PC-3 (cell line): ENCODE data around the gene NDUFS5. TPM values are rescaled to one million over a fixed set of nuclear protein-coding genes. Genes with fewer than 3 reads are reported as not detected.
"Not testable (repeated sequence)": the region's sequence is repeated elsewhere in the genome, so short reads cannot be mapped to it uniquely, and the experiment has no call there.

ENCODE experiments used
- ATAC-seq: fragments of 200-7000 bp; cut with Tn5 transposase; 2 replicates; pipeline ENCODE4 v1.9.1; 2020; ENCODE audit warnings: mild to moderate bottlenecking, moderate library complexity
- BruUV-seq: library from RNA; stranded (reverse); fragments of 400-500 nt; replicated peaks from 2 replicates; lab custom pipeline; 2021; lab: Mats Ljungman, UMichigan
- CTCF ChIA-PET: fragments of 300-600 bp; sonication (Branson Sonifier 250); formaldehyde crosslinking; loops from one replicate; lab custom pipeline; 2022; ENCODE audit warnings: antibody characterized with exemption; lab: Charles Lee
- POLR2A ChIA-PET: fragments of 300-600 bp; sonication (Branson Sonifier 250); formaldehyde crosslinking; loops from one replicate; lab custom pipeline; 2022; ENCODE audit warnings: antibody characterized with exemption; ENCODE audit not compliant: unreplicated experiment; lab: Charles Lee
- DNase-seq: peaks from one replicate; pipeline ENCODE4 v3.0.0-alpha.2; 2015
- H2AFZ ChIP-seq: fragments of 300-600 bp; sonication (generic); 2 replicates; pipeline ENCODE4 v1.6.0; 2016; ENCODE audit warnings: antibody characterized with exemption, low read length
- H3F3A ChIP-seq: fragments of 300-600 bp; sonication (generic); one replicate; pipeline ENCODE4 v1.6.0; 2017; ENCODE audit warnings: antibody characterized with exemption, low read length, control low read depth, mild to moderate bottlenecking; ENCODE audit not compliant: unreplicated experiment
- H3K27ac ChIP-seq: fragments of 300-600 bp; sonication (generic); 2 replicates; pipeline ENCODE4 v1.5.1; 2016; ENCODE audit warnings: mild to moderate bottlenecking, low read length
- H3K27me3 ChIP-seq: fragments of 300-600 bp; sonication (generic); 2 replicates; pipeline ENCODE4 v1.6.1; 2016; ENCODE audit warnings: low read length, mixed read lengths
- H3K36me3 ChIP-seq: fragments of 300-600 bp; sonication (generic); 2 replicates; pipeline ENCODE4 v1.6.1; 2016; ENCODE audit warnings: low read depth, mixed run types, low read length, mixed read lengths
- H3K4me1 ChIP-seq: fragments of 300-600 bp; sonication (generic); 2 replicates; pipeline ENCODE4 v1.5.1; 2016; ENCODE audit warnings: low read length; ENCODE audit not compliant: insufficient read depth
- H3K4me2 ChIP-seq: fragments of 300-600 bp; sonication (generic); 2 replicates; pipeline ENCODE4 v1.6.0; 2016; ENCODE audit warnings: low read length
- H3K4me3 ChIP-seq: fragments of 300-600 bp; sonication (generic); 2 replicates; pipeline ENCODE4 v1.5.1; 2016; ENCODE audit warnings: mild to moderate bottlenecking, low read length, mixed read lengths
- H3K79me2 ChIP-seq: fragments of 300-600 bp; sonication (generic); 2 replicates; pipeline ENCODE4 v1.6.1; 2017; ENCODE audit warnings: low read length, mixed read lengths
- H3K9ac ChIP-seq: fragments of 300-600 bp; sonication (generic); 2 replicates; pipeline ENCODE4 v1.6.0; 2016; ENCODE audit warnings: mild to moderate bottlenecking, low read length
- H3K9me2 ChIP-seq: fragments of 300-600 bp; sonication (generic); replicated peaks from 2 replicates; pipeline ENCODE4 v1.6.1; 2016; ENCODE audit warnings: mixed run types, low read length, mixed read lengths
- H3K9me3 ChIP-seq: fragments of 300-600 bp; sonication (generic); 2 replicates; pipeline ENCODE4 v1.6.1; 2016; ENCODE audit warnings: low read length, mixed read lengths
- H4K20me1 ChIP-seq: fragments of 300-600 bp; sonication (generic); 2 replicates; pipeline ENCODE4 v1.6.1; 2016; ENCODE audit warnings: low read length, mixed read lengths
- EZH2 ChIP-seq: fragments of 300-600 bp; sonication (generic); IDR thresholded peaks from one replicate; pipeline ENCODE4 v1.6.1; 2017; ENCODE audit warnings: antibody characterized with exemption, mild to moderate bottlenecking, low read length; ENCODE audit not compliant: unreplicated experiment
- EZH2phosphoT487 ChIP-seq: fragments of 300-600 bp; sonication (generic); IDR thresholded peaks from 2 replicates; pipeline ENCODE4 v1.6.1; 2018; ENCODE audit warnings: mild to moderate bottlenecking, antibody characterized with exemption, low read length, borderline replicate concordance
- intact Hi-C: fragments of 100-400 bp; cut with micrococcal nuclease; formaldehyde crosslinking; loops from 2 replicates; pipeline ENCODE4 v1.9.0; 2023
- total RNA-seq: library from RNA; depleted of rRNA; stranded (reverse); fragments of >200 nt; gene quantifications from 2 replicates; pipeline ENCODE4 v1.2.3, GENCODE V29; 2014
- TF ChIP-seq, protein P1 (sequence below): fragments of 300-600 bp; sonication (generic); conservative IDR thresholded peaks from 2 replicates; pipeline ENCODE4 v1.5.1; 2017; ENCODE audit warnings: antibody characterized with exemption, low read depth, mild to moderate bottlenecking, low read length

NDUFS5 gene
- total RNA-seq, 1 experiment from 2014 or later, result 864 TPM

GRCh38 chr1:39006726-39007645, 19.2 kb upstream of the NDUFS5 start:
- H3K9me2 ChIP-seq, result no peaks in the 10 kb centered on the region
- no peak overlapping the region for H3K4me2 ChIP-seq
- TF ChIP-seq EZH2 (no peak), EZH2phosphoT487 (no peak)
- TF ChIP-seq, protein P1, sequence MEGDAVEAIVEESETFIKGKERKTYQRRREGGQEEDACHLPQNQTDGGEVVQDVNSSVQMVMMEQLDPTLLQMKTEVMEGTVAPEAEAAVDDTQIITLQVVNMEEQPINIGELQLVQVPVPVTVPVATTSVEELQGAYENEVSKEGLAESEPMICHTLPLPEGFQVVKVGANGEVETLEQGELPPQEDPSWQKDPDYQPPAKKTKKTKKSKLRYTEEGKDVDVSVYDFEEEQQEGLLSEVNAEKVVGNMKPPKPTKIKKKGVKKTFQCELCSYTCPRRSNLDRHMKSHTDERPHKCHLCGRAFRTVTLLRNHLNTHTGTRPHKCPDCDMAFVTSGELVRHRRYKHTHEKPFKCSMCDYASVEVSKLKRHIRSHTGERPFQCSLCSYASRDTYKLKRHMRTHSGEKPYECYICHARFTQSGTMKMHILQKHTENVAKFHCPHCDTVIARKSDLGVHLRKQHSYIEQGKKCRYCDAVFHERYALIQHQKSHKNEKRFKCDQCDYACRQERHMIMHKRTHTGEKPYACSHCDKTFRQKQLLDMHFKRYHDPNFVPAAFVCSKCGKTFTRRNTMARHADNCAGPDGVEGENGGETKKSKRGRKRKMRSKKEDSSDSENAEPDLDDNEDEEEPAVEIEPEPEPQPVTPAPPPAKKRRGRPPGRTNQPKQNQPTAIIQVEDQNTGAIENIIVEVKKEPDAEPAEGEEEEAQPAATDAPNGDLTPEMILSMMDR, result no peak
- no peaks in the 10 kb centered on the region for H3K9me3 ChIP-seq
- no peaks in the 10 kb centered on the region for H3K4me1 ChIP-seq
- no peak overlapping the region for H3K27ac ChIP-seq
- H3F3A ChIP-seq, result no peaks in the 10 kb centered on the region
- no peaks in the 10 kb centered on the region for H4K20me1 ChIP-seq
- peaks cover 46% of the 10 kb centered on the region for H3K36me3 ChIP-seq
- BruUV-seq, result no TSS peak
- ChIA-PET CTCF (interaction anchor here (0.7 kb wide), 1 partner anchor 84 kb away, joined by 3 read pairs; no protein-coding TSS in a partner anchor), POLR2A (interaction anchor here (0.7 kb wide), 1 partner anchor 252 kb away, joined by 5 read pairs; no protein-coding TSS in a partner anchor)
- no peak for DNase-seq
- no peak overlapping the region for H3K4me3 ChIP-seq
- no peaks in the 10 kb centered on the region; the same call in 1 of the 2 replicates for H3K79me2 ChIP-seq
- H3K9ac ChIP-seq, result no peak overlapping the region
- intact Hi-C loops, result no loop called here
- H2AFZ ChIP-seq, result no peak overlapping the region
- no peak for ATAC-seq
- no peaks in the 10 kb centered on the region for H3K27me3 ChIP-seq

GRCh38 chr1:39014956-39015355, 11.2 kb upstream of the NDUFS5 start:
- DNase-seq, H3K36me3 ChIP-seq, H2AFZ ChIP-seq, H3K4me1 ChIP-seq, H3K9me3 ChIP-seq, H3K9me2 ChIP-seq, H4K20me1 ChIP-seq, intact Hi-C loops, H3F3A ChIP-seq, POLR2A ChIA-PET, H3K27ac ChIP-seq, ATAC-seq, BruUV-seq, H3K79me2 ChIP-seq, H3K4me3 ChIP-seq, CTCF ChIA-PET, H3K27me3 ChIP-seq, H3K4me2 ChIP-seq, H3K9ac ChIP-seq: not testable (repeated sequence)

GRCh38 chr1:39016604-39017171, 9.5 kb upstream of the NDUFS5 start:
- no peaks in the 10 kb centered on the region for H3K9me2 ChIP-seq
- no peaks in the 10 kb centered on the region for H4K20me1 ChIP-seq
- ATAC-seq (peak; percentile 96), DNase-seq (peak; percentile 39)
- H3F3A ChIP-seq, result no peaks in the 10 kb centered on the region
- TF ChIP-seq EZH2, result no peak
- TF ChIP-seq EZH2phosphoT487, result no peak
- TF ChIP-seq, protein P1, result no peak
- H3K27ac ChIP-seq, result no peak overlapping the region
- BruUV-seq, result no TSS peak
- H3K4me3 ChIP-seq, result no peak overlapping the region
- H3K4me1 ChIP-seq, result peaks cover 8% of the 10 kb centered on the region; the same call in 1 of the 2 replicates
- ChIA-PET CTCF (no interaction called here), POLR2A (no interaction called here)
- H3K9me3 ChIP-seq, result no peaks in the 10 kb centered on the region
- no peaks in the 10 kb centered on the region for H3K79me2 ChIP-seq
- H3K27me3 ChIP-seq, result no peaks in the 10 kb centered on the region
- no peak overlapping the region for H3K9ac ChIP-seq
- intact Hi-C loops, result no loop called here
- no peaks in the 10 kb centered on the region for H3K36me3 ChIP-seq
- no peak overlapping the region for H2AFZ ChIP-seq
- no peak overlapping the region for H3K4me2 ChIP-seq
